ENCODE measurements around the gene CPN1. TPM values are rescaled to one million over a fixed set of nuclear protein-coding genes. Genes with fewer than 3 reads are reported as not detected.

Gene CPN1
- total RNA-seq, 1 donor from 2014 or later = not detected

- no peak for TF ChIP-seq CTCF (conservative IDR thresholded peaks at IDR 0.05)
- DNase-seq (ENCODE audit: low read depth, low spot score) = no peak
- no peak overlapping the region for H3K27ac Mint-ChIP-seq (ENCODE audit: unreplicated experiment)
- H3K9me3 Mint-ChIP-seq = peaks cover 3% of the 10 kb centered on the region
- H3K36me3 Mint-ChIP-seq (ENCODE audit: low read depth) = no peaks in the 10 kb centered on the region
- H3K4me1 Mint-ChIP-seq = no peaks in the 10 kb centered on the region
- H3K4me3 Mint-ChIP-seq = no peak overlapping the region
- no peaks in the 10 kb centered on the region for H3K27me3 Mint-ChIP-seq (ENCODE audit: low read depth)
These were observed 20.3 kb downstream of the CPN1 start for GRCh38 chr10:100061401-100061800.

GRCh38 chr10:100057948-100058347, 23.7 kb downstream of the CPN1 start:
- Mint-ChIP-seq H3K36me3 (ENCODE audit: low read depth) (peaks cover 2% of the 10 kb centered on the region), H3K27ac (ENCODE audit: unreplicated experiment) (no peak overlapping the region), H3K27me3 (ENCODE audit: low read depth) (peaks cover 7% of the 10 kb centered on the region), H3K4me3 (no peak overlapping the region), H3K9me3 (no peaks in the 10 kb centered on the region), H3K4me1 (no peaks in the 10 kb centered on the region)
- no peak for TF ChIP-seq CTCF (conservative IDR thresholded peaks at IDR 0.05)
- DNase-seq (ENCODE audit: low read depth, low spot score) = no peak

GRCh38 chr10:100053686-100054460, 27.8 kb downstream of the CPN1 start:
- no peak for TF ChIP-seq CTCF (conservative IDR thresholded peaks at IDR 0.05)
- H3K4me1 Mint-ChIP-seq = no peaks in the 10 kb centered on the region
- no peak overlapping the region for H3K27ac Mint-ChIP-seq (ENCODE audit: unreplicated experiment)
- DNase-seq (ENCODE audit: low read depth, low spot score) = no peak
- H3K27me3 Mint-ChIP-seq (ENCODE audit: low read depth) = peaks cover 7% of the 10 kb centered on the region
- peaks cover 2% of the 10 kb centered on the region for H3K36me3 Mint-ChIP-seq (ENCODE audit: low read depth)
- H3K9me3 Mint-ChIP-seq = no peaks in the 10 kb centered on the region
- no peak overlapping the region for H3K4me3 Mint-ChIP-seq

GRCh38 chr10:100046021-100046486, 35.6 kb downstream of the CPN1 start:
- Mint-ChIP-seq H3K27ac (ENCODE audit: unreplicated experiment) (no peak overlapping the region), H3K27me3 (ENCODE audit: low read depth) (no peaks in the 10 kb centered on the region)

GRCh38 chr10:100045592-100045991, 36.1 kb downstream of the CPN1 start:
- no peaks in the 10 kb centered on the region for H3K9me3 Mint-ChIP-seq
- H3K4me3 Mint-ChIP-seq = no peak overlapping the region
- no peak for TF ChIP-seq CTCF (conservative IDR thresholded peaks at IDR 0.05)
- H3K27ac Mint-ChIP-seq (ENCODE audit: unreplicated experiment) = no peak overlapping the region
- no peaks in the 10 kb centered on the region for H3K36me3 Mint-ChIP-seq (ENCODE audit: low read depth)
- no peaks in the 10 kb centered on the region for H3K27me3 Mint-ChIP-seq (ENCODE audit: low read depth)
- no peak for DNase-seq (ENCODE audit: low read depth, low spot score)
- H3K4me1 Mint-ChIP-seq = peaks cover 5% of the 10 kb centered on the region

More at GRCh38 chr10:100046021-100046486, 35.6 kb downstream of the CPN1 start:
- TF ChIP-seq CTCF (conservative IDR thresholded peaks at IDR 0.05) = peak; percentile 99
- DNase-seq (ENCODE audit: low read depth, low spot score) = peak; percentile 96
- H3K4me3 Mint-ChIP-seq = no peak overlapping the region
- H3K9me3 Mint-ChIP-seq = no peaks in the 10 kb centered on the region
- H3K4me1 Mint-ChIP-seq = peaks cover 5% of the 10 kb centered on the region
- no peaks in the 10 kb centered on the region for H3K36me3 Mint-ChIP-seq (ENCODE audit: low read depth)
